HFFc6 (cell line): Measurements from ENCODE around the gene GOSR2. TPM values are rescaled to one million over a fixed set of nuclear protein-coding genes. Genes with fewer than 3 reads are reported as not detected.

Experiments used
- DNase-seq: peaks from one replicate; pipeline ENCODE4 v3.0.0-alpha.2; 2018
- H3K27ac Mint-ChIP-seq: 2 replicates; pipeline ENCODE4 v1.8.0; 2020; ENCODE audit warnings: mild to moderate bottlenecking, mixed read lengths
- H3K27me3 Mint-ChIP-seq: 2 replicates; pipeline ENCODE4 v1.8.0; 2021; ENCODE audit warnings: mild to moderate bottlenecking, moderate library complexity, mixed read lengths; ENCODE audit not compliant: insufficient read depth
- H3K36me3 Mint-ChIP-seq: 2 replicates; pipeline ENCODE4 v1.8.0; 2021; ENCODE audit warnings: low read depth, mixed read lengths
- H3K4me1 Mint-ChIP-seq: 2 replicates; pipeline ENCODE4 v1.8.0; 2020; ENCODE audit warnings: low read depth, mixed read lengths
- H3K4me3 Mint-ChIP-seq: 2 replicates; pipeline ENCODE4 v1.8.0; 2020; ENCODE audit warnings: mild to moderate bottlenecking, moderate library complexity, mixed read lengths
- H3K9me3 Mint-ChIP-seq: 2 replicates; pipeline ENCODE4 v1.8.0; 2020; ENCODE audit warnings: mild to moderate bottlenecking, mixed read lengths
- total RNA-seq, 6 experiments: library from RNA; stranded (reverse); fragmentation: NEBNext Ultra II Directional; extraction: Animal tissue kit (Norgen Biotek cat#: 25700); gene quantifications; 2 replicates in 1 of 6; 3 replicates in 5 of 6; pipeline ENCODE4 v1.2.3, GENCODE V29; 2021
- TF ChIP-seq, protein P1 (sequence below): fragments of 200-600 bp; sonication (generic); IDR thresholded peaks from 2 replicates; pipeline ENCODE4 v1.5.0; 2021; ENCODE audit warnings: antibody characterized with exemption, mild to moderate bottlenecking

Gene GOSR2
- total RNA-seq, 6 experiments from 2014 or later, result 63.6 to 75.9 (median 66.3) TPM

DNA sequence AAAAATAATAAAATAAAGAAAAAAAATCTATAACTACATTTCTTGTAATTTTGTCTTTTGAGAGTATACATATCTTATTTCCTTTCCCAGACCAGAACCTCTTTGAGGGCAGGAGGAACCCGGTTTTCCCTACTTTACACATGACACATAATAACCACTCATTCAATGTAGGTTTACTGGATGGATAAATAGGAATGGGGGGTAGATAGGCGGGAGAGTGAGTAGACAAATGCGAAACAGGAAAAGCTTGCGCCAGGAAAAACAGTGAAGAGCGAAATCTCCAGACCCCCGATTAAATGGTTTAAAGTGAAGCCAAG, 515 bp upstream of the GOSR2 start:
- Mint-ChIP-seq H3K27ac (peak overlapping the region; percentile 100), H3K9me3 (no peaks in the 10 kb centered on the region), H3K4me1 (peaks cover 56% of the 10 kb centered on the region), H3K27me3 (no peaks in the 10 kb centered on the region), H3K4me3 (peak overlapping the region; percentile 96), H3K36me3 (peaks cover 12% of the 10 kb centered on the region)
- DNase-seq, result no peak
- TF ChIP-seq, protein P1, sequence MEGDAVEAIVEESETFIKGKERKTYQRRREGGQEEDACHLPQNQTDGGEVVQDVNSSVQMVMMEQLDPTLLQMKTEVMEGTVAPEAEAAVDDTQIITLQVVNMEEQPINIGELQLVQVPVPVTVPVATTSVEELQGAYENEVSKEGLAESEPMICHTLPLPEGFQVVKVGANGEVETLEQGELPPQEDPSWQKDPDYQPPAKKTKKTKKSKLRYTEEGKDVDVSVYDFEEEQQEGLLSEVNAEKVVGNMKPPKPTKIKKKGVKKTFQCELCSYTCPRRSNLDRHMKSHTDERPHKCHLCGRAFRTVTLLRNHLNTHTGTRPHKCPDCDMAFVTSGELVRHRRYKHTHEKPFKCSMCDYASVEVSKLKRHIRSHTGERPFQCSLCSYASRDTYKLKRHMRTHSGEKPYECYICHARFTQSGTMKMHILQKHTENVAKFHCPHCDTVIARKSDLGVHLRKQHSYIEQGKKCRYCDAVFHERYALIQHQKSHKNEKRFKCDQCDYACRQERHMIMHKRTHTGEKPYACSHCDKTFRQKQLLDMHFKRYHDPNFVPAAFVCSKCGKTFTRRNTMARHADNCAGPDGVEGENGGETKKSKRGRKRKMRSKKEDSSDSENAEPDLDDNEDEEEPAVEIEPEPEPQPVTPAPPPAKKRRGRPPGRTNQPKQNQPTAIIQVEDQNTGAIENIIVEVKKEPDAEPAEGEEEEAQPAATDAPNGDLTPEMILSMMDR, result no peak

DNA sequence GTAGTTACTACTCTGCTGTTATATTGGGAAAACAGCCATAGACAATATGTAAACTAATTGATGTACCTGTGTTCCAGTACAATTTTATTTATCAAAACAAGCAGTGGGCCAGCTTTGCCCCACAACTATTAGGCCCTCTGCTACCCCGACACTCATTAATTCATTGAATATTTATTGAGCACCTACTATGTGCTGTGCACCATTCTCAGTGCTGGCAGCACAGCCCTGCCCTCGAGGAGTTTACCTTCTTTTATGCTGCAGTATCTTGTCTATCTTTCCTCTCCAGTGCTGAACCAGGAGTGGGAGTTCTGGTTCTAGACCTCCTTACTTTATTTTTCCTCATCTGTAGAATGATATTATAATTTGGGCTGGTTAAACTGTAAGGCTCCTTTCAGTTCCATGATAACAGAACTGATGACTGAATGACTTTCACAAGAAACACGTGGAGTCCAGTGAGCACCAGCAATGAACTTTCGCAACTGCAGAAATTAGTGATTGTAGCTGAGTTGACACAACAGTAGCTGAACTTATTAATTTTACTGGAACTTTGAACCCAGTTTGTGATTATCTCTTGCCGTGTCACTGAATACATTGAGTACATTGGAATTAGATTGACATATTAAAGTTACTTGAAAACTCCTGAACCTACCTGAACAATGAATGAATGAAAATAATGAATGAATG, 2.4 kb downstream of the GOSR2 start:
- Mint-ChIP-seq H3K27me3 (no peaks in the 10 kb centered on the region), H3K27ac (peak overlapping the region; percentile 61; the same call in 1 of the 2 replicates), H3K36me3 (peaks cover 12% of the 10 kb centered on the region), H3K9me3 (no peaks in the 10 kb centered on the region), H3K4me3 (peak overlapping the region; percentile 13; the same call in 1 of the 2 replicates), H3K4me1 (peaks cover 75% of the 10 kb centered on the region)
- no peak for DNase-seq
- TF ChIP-seq, protein P1, result no peak

DNA sequence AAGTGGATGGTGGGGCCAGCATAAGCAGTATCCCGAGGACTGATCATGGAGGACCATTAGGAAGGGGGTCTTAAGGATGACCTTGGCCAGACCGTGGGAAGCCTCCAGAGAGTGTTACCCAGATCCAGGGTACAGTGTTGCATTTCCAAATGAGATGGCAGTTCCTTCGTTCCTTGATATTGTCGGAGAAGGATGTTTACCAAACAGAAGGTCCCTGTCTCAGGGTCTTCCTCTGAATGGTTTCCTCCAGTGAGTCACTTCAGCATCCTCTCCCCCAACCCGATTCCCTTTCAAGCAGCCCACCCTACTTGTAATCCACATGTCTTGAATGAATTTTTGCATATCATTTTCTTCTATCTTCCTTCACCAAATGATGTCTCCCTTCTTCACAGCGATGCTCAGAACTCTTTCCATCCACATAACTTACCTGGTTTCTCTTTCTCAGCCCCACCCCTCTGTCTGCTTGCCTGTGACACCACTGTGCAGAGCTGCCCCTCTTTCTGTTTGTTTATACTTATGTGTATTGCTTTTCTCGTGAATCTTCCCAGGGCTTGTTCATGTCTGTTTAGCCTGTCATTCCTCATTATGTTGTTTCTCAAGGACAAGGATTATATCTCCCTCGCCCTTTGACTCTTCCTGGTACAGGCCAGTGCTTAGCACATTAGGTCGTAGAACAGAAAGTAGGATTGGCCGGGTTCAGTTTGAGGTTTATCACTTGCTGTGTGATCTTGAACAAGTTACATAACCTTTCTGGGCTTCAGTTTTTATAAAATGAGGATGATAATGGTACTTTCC, 5.7 kb downstream of the GOSR2 start:
- H3K27ac Mint-ChIP-seq, result peak overlapping the region; percentile 60
- no peaks in the 10 kb centered on the region; the same call in 1 of the 2 replicates for H3K27me3 Mint-ChIP-seq
- H3K36me3 Mint-ChIP-seq, result peaks cover 32% of the 10 kb centered on the region
- TF ChIP-seq, protein P1, result no peak
- H3K9me3 Mint-ChIP-seq, result no peaks in the 10 kb centered on the region
- H3K4me1 Mint-ChIP-seq, result peaks cover 76% of the 10 kb centered on the region
- peak overlapping the region; percentile 37 for H3K4me3 Mint-ChIP-seq
- no peak for DNase-seq

DNA sequence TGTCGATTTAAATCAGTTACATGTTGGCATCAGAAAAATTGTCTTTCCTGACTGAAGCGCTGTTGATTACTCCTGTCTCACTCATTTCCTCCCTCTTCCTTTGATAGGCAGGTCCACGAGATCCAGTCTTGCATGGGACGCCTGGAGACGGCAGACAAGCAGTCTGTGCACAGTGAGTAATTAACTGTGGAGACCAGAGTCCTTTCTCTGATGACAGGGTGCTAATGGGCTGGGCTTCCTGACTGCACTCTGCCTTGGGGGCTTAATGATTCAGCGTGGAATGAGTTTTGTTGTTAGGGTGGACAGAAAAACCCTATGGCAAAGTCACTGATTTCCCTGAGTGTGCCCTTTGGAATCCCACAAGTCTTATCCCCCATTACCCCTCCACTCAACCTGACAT, 6.5 kb downstream of the GOSR2 start:
- peak; percentile 94 for DNase-seq
- Mint-ChIP-seq H3K9me3 (no peaks in the 10 kb centered on the region), H3K4me3 (peak overlapping the region; percentile 37), H3K27ac (peak overlapping the region; percentile 60), H3K36me3 (peaks cover 39% of the 10 kb centered on the region), H3K4me1 (peaks cover 70% of the 10 kb centered on the region), H3K27me3 (no peaks in the 10 kb centered on the region; the same call in 1 of the 2 replicates)
- TF ChIP-seq, protein P1, result no peak

DNA sequence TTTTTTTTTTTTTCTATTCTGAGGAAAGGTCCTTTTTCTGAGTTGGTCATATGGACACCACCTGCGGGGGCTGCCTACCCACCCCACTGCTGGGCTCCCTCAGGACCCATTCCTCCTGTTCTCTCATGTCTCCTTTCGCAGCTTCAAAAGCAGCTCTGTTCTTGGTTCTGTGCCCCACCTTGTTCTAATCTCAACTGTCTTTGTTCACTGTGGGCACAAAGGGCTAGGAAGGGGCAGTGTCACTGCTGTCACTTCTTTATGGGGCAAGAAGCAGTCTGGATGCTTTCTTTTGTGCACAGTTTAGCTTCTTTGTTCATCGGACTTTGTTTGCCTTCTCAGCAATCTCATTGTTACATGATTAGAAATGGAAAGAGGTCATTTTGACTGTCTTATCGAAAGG, 7.1 kb downstream of the GOSR2 start:
- H3K27ac Mint-ChIP-seq, result peak overlapping the region; percentile 60
- H3K4me1 Mint-ChIP-seq, result peaks cover 67% of the 10 kb centered on the region
- H3K27me3 Mint-ChIP-seq, result no peaks in the 10 kb centered on the region; the same call in none of the 2 replicates
- TF ChIP-seq, protein P1, result no peak
- no peaks in the 10 kb centered on the region for H3K9me3 Mint-ChIP-seq
- H3K36me3 Mint-ChIP-seq, result peaks cover 40% of the 10 kb centered on the region
- no peak for DNase-seq
- H3K4me3 Mint-ChIP-seq, result peak overlapping the region; percentile 37
